H9 (cell line): Measurements from ENCODE around the gene CEBPE. TPM values are rescaled to one million over a fixed set of nuclear protein-coding genes. Genes with fewer than 3 reads are reported as not detected.

Source experiments
- DNase-seq: peaks from one replicate; pipeline ENCODE4 v3.0.0-alpha.2; 2017
- H2AFZ ChIP-seq: one replicate; pipeline ENCODE4 v1.6.1; 2013; ENCODE audit warnings: mild to moderate bottlenecking, low read length, control low read depth, moderate library complexity
- H2AK5ac ChIP-seq: 2 replicates; pipeline ENCODE4 v1.6.1; 2013; ENCODE audit warnings: low read length, control low read depth, mixed read lengths; ENCODE audit not compliant: insufficient read length
- H2BK120ac ChIP-seq: one replicate; pipeline ENCODE4 v1.6.1; 2013; ENCODE audit warnings: low read depth, mild to moderate bottlenecking, low read length, control low read depth, inconsistent platforms; ENCODE audit not compliant: poor library complexity, severe bottlenecking
- H2BK12ac ChIP-seq: 2 replicates; pipeline ENCODE4 v1.6.1; 2013; ENCODE audit warnings: low read length, control low read depth, mixed read lengths, low read depth; ENCODE audit not compliant: insufficient read length
- H2BK15ac ChIP-seq: 2 replicates; pipeline ENCODE4 v1.6.1; 2013; ENCODE audit warnings: low read depth, low read length, control low read depth
- H2BK20ac ChIP-seq: one replicate; pipeline ENCODE4 v1.6.1; 2013; ENCODE audit warnings: low read depth, mild to moderate bottlenecking, low read length, control low read depth, inconsistent platforms; ENCODE audit not compliant: poor library complexity, severe bottlenecking
- H2BK5ac ChIP-seq: 2 replicates; pipeline ENCODE4 v1.6.1; 2013; ENCODE audit warnings: low read length, control low read depth, mixed read lengths; ENCODE audit not compliant: insufficient read length
- H3K14ac ChIP-seq: 2 replicates; pipeline ENCODE4 v1.6.1; 2013; ENCODE audit warnings: low read length, control low read depth; ENCODE audit not compliant: insufficient read depth
- H3K18ac ChIP-seq: 2 replicates; pipeline ENCODE4 v1.6.1; 2013; ENCODE audit warnings: low read depth, mild to moderate bottlenecking, mixed read lengths, low read length, control low read depth; ENCODE audit not compliant: insufficient read length
- H3K23ac ChIP-seq: 2 replicates; pipeline ENCODE4 v1.6.1; 2013; ENCODE audit warnings: low read length, control low read depth, mixed read lengths, low read depth; ENCODE audit not compliant: insufficient read length
- H3K23me2 ChIP-seq: 2 replicates; pipeline ENCODE4 v1.6.1; 2013; ENCODE audit warnings: low read depth, mild to moderate bottlenecking, mixed read lengths, low read length, control low read depth; ENCODE audit not compliant: insufficient read length, poor library complexity, severe bottlenecking
- H3K27ac ChIP-seq: 2 replicates; pipeline ENCODE4 v1.5.1; 2013; ENCODE audit warnings: low read length, control low read depth, mixed read lengths, low read depth; ENCODE audit not compliant: insufficient read length
- H3K27me3 ChIP-seq: 2 replicates; pipeline ENCODE4 v1.6.1; 2013; ENCODE audit warnings: low read length, control low read depth, inconsistent platforms; ENCODE audit not compliant: insufficient read depth
- H3K4ac ChIP-seq: 2 replicates; pipeline ENCODE4 v1.6.1; 2013; ENCODE audit warnings: low read depth, mild to moderate bottlenecking, control low read depth, inconsistent platforms, low read length, moderate library complexity
- H3K4me1 ChIP-seq: 2 replicates; pipeline ENCODE4 v1.6.1; 2013; ENCODE audit warnings: low read length, control low read depth, inconsistent platforms; ENCODE audit not compliant: insufficient read depth
- H3K4me2 ChIP-seq: 2 replicates; pipeline ENCODE4 v1.6.1; 2013; ENCODE audit warnings: low read length, control low read depth, mixed read lengths; ENCODE audit not compliant: insufficient read length, insufficient read depth
- H3K56ac ChIP-seq: 2 replicates; pipeline ENCODE4 v1.6.1; 2013; ENCODE audit warnings: low read depth, mild to moderate bottlenecking, mixed read lengths, low read length, control low read depth; ENCODE audit not compliant: insufficient read length
- H3K79me1 ChIP-seq: 2 replicates; pipeline ENCODE4 v1.6.1; 2013; ENCODE audit warnings: low read depth, mild to moderate bottlenecking, moderate library complexity, low read length, control low read depth, inconsistent platforms; ENCODE audit not compliant: insufficient read depth, poor library complexity, severe bottlenecking
- H3K79me2 ChIP-seq: 2 replicates; pipeline ENCODE4 v1.6.1; 2013; ENCODE audit warnings: low read length, control low read depth, inconsistent platforms; ENCODE audit not compliant: insufficient read depth
- H3K9ac ChIP-seq: 2 replicates; pipeline ENCODE4 v1.6.1; 2013; ENCODE audit warnings: low read length, control low read depth, mixed read lengths; ENCODE audit not compliant: insufficient read length; ENCODE audit errors: extremely low read depth
- H3K9me3 ChIP-seq: one replicate; pipeline ENCODE4 v1.6.1; 2013; ENCODE audit warnings: low read depth, low read length, inconsistent platforms; ENCODE audit not compliant: control insufficient read depth
- H3T11ph ChIP-seq: one replicate; pipeline ENCODE4 v1.6.1; 2013; ENCODE audit warnings: mild to moderate bottlenecking, low read length, control low read depth, inconsistent platforms
- H4K20me1 ChIP-seq: one replicate; pipeline ENCODE4 v1.6.1; 2013; ENCODE audit not compliant: control insufficient read depth, insufficient read length, insufficient read depth
- H4K5ac ChIP-seq: 2 replicates; pipeline ENCODE4 v1.6.1; 2013; ENCODE audit warnings: low read depth, mild to moderate bottlenecking, mixed read lengths, low read length, control low read depth; ENCODE audit not compliant: insufficient read length
- H4K8ac ChIP-seq: replicated peaks from 2 replicates; pipeline ENCODE4 v1.6.1; 2013; ENCODE audit warnings: low read length, control low read depth, mixed read lengths, low read depth; ENCODE audit not compliant: insufficient read length
- H4K91ac ChIP-seq: 2 replicates; pipeline ENCODE4 v1.6.1; 2013; ENCODE audit warnings: low read depth, mild to moderate bottlenecking, moderate library complexity, mixed read lengths, low read length, control low read depth; ENCODE audit not compliant: insufficient read length
- H3K27ac Mint-ChIP-seq, 3 experiments: 2 replicates in 2 of 3; 3 replicates in 1 of 3; pipeline ENCODE4 v1.8.0; 2020 to 2021; ENCODE audit warnings: mixed read lengths in 3 of 3, mild to moderate bottlenecking in 1 of 3, moderate library complexity in 1 of 3
- H3K27me3 Mint-ChIP-seq: 2 replicates; pipeline ENCODE4 v1.8.0; 2021; ENCODE audit warnings: low read depth, mild to moderate bottlenecking, moderate library complexity, mixed read lengths
- H3K36me3 Mint-ChIP-seq, 3 experiments: 2 replicates in 2 of 3; 3 replicates in 1 of 3; pipeline ENCODE4 v1.8.0; 2020 to 2021; ENCODE audit warnings: low read depth in 3 of 3, mixed read lengths in 3 of 3; ENCODE audit not compliant: insufficient read depth in 1 of 3
- H3K4me1 Mint-ChIP-seq, 2 experiments: 2 replicates each; pipeline ENCODE4 v1.8.0; 2020; ENCODE audit warnings: mixed read lengths in 2 of 2
- H3K4me3 Mint-ChIP-seq, 2 experiments: 2 replicates in 1 of 2; 3 replicates in 1 of 2; pipeline ENCODE4 v1.8.0; 2020 to 2021; ENCODE audit warnings: mild to moderate bottlenecking in 2 of 2, mixed read lengths in 2 of 2, moderate library complexity in 1 of 2
- H3K9me3 Mint-ChIP-seq, 2 experiments: 2 replicates in 1 of 2; 3 replicates in 1 of 2; pipeline ENCODE4 v1.8.0; 2020; ENCODE audit warnings: mild to moderate bottlenecking in 2 of 2, mixed read lengths in 2 of 2, moderate library complexity in 1 of 2
- CTCF ChIP-seq: fragments of 200-600 bp; sonication (generic); conservative IDR thresholded peaks from 3 replicates; pipeline ENCODE4 v1.8.0; 2021; ENCODE audit warnings: antibody characterized with exemption, mild to moderate bottlenecking
- WGBS: extraction: QIAGEN DNeasy Blood & Tissue Kit; methylation state at CpG from one replicate; pipeline ENCODE4 v1.1.7; 2013; ENCODE audit warnings: missing lambda C conversion rate, low lambda C conversion rate, mixed read lengths; ENCODE audit not compliant: insufficient read length; ENCODE audit errors: extremely low coverage; 5-methylcytosine and 5-hydroxymethylcytosine counted together
- total RNA-seq: library from RNA; stranded (reverse); gene quantifications from 2 replicates; pipeline ENCODE4 v1.2.1, GENCODE V29; 2021

The CEBPE gene
- total RNA-seq, 1 experiment from 2014 or later = not detected

- Mint-ChIP-seq H3K9me3 (no peaks in the 10 kb centered on the region), H3K36me3 (peaks cover 11 to 25% (median 24%) of the 10 kb centered on the region in 3 experiments), H3K27ac (no peak overlapping the region), H3K4me1 (peaks cover 40 to 46% of the 10 kb centered on the region in 2 experiments), H3K4me3 (no peak overlapping the region), H3K27me3 (peaks cover 18% of the 10 kb centered on the region)
- no peak overlapping the region for H2BK5ac ChIP-seq
- no peak overlapping the region for H2BK15ac ChIP-seq
- no peaks in the 10 kb centered on the region for H3K27me3 ChIP-seq
- H2BK120ac ChIP-seq = no peak overlapping the region
- TF ChIP-seq CTCF = no peak; the same call in 2 of the 3 replicates
- H3K9ac ChIP-seq = no peak overlapping the region
- no peak overlapping the region for H3K4me2 ChIP-seq
- no peak overlapping the region for H2BK12ac ChIP-seq
- H3K14ac ChIP-seq = no peak overlapping the region
- no CpG with 5 or more reads among the region's 10 CpGs for WGBS
- no peak overlapping the region for H4K91ac ChIP-seq
- H3K23me2 ChIP-seq = no peaks in the 10 kb centered on the region
- no peak overlapping the region for H4K5ac ChIP-seq
- H3K79me2 ChIP-seq = peaks cover 4% of the 10 kb centered on the region; the same call in 1 of the 2 replicates
- H4K20me1 ChIP-seq = no peaks in the 10 kb centered on the region
- H3K4me1 ChIP-seq = no peaks in the 10 kb centered on the region
- H3K4ac ChIP-seq = no peak overlapping the region
- H3K9me3 ChIP-seq = no peaks in the 10 kb centered on the region
- no peak overlapping the region for H3K27ac ChIP-seq
- no peak overlapping the region for H2BK20ac ChIP-seq
- no peak overlapping the region for H2AK5ac ChIP-seq
- no peak overlapping the region for H2AFZ ChIP-seq
- H3K18ac ChIP-seq = no peak overlapping the region
- H4K8ac ChIP-seq = no peak overlapping the region
- peaks cover 2% of the 10 kb centered on the region for H3K79me1 ChIP-seq
- H3K56ac ChIP-seq = no peak overlapping the region
- no peak overlapping the region for H3T11ph ChIP-seq
- H3K23ac ChIP-seq = no peak overlapping the region
- no peak for DNase-seq
Observed at GRCh38 chr14:23099212-23099861, 19.7 kb downstream of the CEBPE start.
